MCF 10A (cell line): ENCODE results near the gene PXYLP1. TPM values are rescaled to one million over a fixed set of nuclear protein-coding genes. Genes with fewer than 3 reads are reported as not detected.

Source experiments
- BruUV-seq: library from RNA; stranded (reverse); fragments of 400-500 nt; replicated peaks from 2 replicates; lab custom pipeline; 2021; lab: Mats Ljungman, UMichigan
- CTCF ChIA-PET: fragments of 300-600 bp; sonication (Branson Sonifier 250); formaldehyde crosslinking; extraction: SDS; loops from one replicate; lab custom pipeline; 2021; ENCODE audit warnings: antibody characterized with exemption, inconsistent platforms; lab: Yijun Ruan, JAX
- POLR2A ChIA-PET: fragments of 300-600, 350-650 bp; sonication (Branson Sonifier 250); formaldehyde crosslinking; extraction: SDS; loops from one replicate; lab custom pipeline; 2020; ENCODE audit warnings: antibody characterized with exemption, inconsistent platforms; lab: Yijun Ruan, JAX
- DNase-seq: peaks from one replicate; pipeline ENCODE4 v3.0.0-alpha.2; 2018; ENCODE audit not compliant: unreplicated experiment
- H3K27ac Mint-ChIP-seq: one replicate; pipeline ENCODE4 v1.8.0; 2022; ENCODE audit warnings: mild to moderate bottlenecking, low read depth, mixed read lengths; ENCODE audit not compliant: unreplicated experiment
- H3K27me3 Mint-ChIP-seq: one replicate; pipeline ENCODE4 v1.8.0; 2022; ENCODE audit warnings: mixed read lengths; ENCODE audit not compliant: insufficient read depth, unreplicated experiment
- H3K36me3 Mint-ChIP-seq: one replicate; pipeline ENCODE4 v1.8.0; 2022; ENCODE audit warnings: mild to moderate bottlenecking, moderate library complexity, mixed read lengths; ENCODE audit not compliant: insufficient read depth, unreplicated experiment
- H3K4me1 Mint-ChIP-seq: one replicate; pipeline ENCODE4 v1.8.0; 2022; ENCODE audit warnings: mixed read lengths; ENCODE audit not compliant: insufficient read depth, unreplicated experiment
- H3K4me3 Mint-ChIP-seq: one replicate; pipeline ENCODE4 v1.8.0; 2022; ENCODE audit warnings: mild to moderate bottlenecking, moderate library complexity, mixed read lengths; ENCODE audit not compliant: unreplicated experiment
- H3K9me3 Mint-ChIP-seq: one replicate; pipeline ENCODE4 v1.8.0; 2022; ENCODE audit warnings: mixed read lengths; ENCODE audit not compliant: unreplicated experiment
- intact Hi-C: fragments of 100-400 bp; cut with micrococcal nuclease; formaldehyde crosslinking; loops from 2 replicates; pipeline ENCODE4 v1.14.1; 2022
- total RNA-seq: library from RNA; stranded (reverse); gene quantifications from 2 replicates; pipeline ENCODE4 v1.2.3, GENCODE V29; 2022
- TF ChIP-seq, protein P1 (sequence below): fragments of 200-600 bp; IDR thresholded peaks from one replicate; pipeline ENCODE4 v1.8.0; 2022; ENCODE audit warnings: antibody characterized with exemption, mild to moderate bottlenecking; ENCODE audit not compliant: unreplicated experiment

The PXYLP1 gene
- total RNA-seq, 1 experiment from 2014 or later = 2.1 TPM

- Mint-ChIP-seq H3K27me3 (no peaks in the 10 kb centered on the region), H3K36me3 (no peaks in the 10 kb centered on the region), H3K4me1 (peaks cover 4% of the 10 kb centered on the region), H3K4me3 (no peak overlapping the region), H3K9me3 (peaks cover 17% of the 10 kb centered on the region), H3K27ac (no peak overlapping the region)
- intact Hi-C loops = no loop called here
- ChIA-PET CTCF (interaction anchor here (0.6 to 2.0 kb wide), 5 partner anchors 14 to 123 kb away, joined by 3 to 7 read pairs (median 5); no protein-coding TSS in a partner anchor), POLR2A (interaction anchor here (1.4 kb wide), 1 partner anchor 26 kb away, joined by 5 read pairs; no protein-coding TSS in a partner anchor)
- no TSS peak for BruUV-seq
- TF ChIP-seq, protein P1, sequence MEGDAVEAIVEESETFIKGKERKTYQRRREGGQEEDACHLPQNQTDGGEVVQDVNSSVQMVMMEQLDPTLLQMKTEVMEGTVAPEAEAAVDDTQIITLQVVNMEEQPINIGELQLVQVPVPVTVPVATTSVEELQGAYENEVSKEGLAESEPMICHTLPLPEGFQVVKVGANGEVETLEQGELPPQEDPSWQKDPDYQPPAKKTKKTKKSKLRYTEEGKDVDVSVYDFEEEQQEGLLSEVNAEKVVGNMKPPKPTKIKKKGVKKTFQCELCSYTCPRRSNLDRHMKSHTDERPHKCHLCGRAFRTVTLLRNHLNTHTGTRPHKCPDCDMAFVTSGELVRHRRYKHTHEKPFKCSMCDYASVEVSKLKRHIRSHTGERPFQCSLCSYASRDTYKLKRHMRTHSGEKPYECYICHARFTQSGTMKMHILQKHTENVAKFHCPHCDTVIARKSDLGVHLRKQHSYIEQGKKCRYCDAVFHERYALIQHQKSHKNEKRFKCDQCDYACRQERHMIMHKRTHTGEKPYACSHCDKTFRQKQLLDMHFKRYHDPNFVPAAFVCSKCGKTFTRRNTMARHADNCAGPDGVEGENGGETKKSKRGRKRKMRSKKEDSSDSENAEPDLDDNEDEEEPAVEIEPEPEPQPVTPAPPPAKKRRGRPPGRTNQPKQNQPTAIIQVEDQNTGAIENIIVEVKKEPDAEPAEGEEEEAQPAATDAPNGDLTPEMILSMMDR = no peak
- DNase-seq = no peak
Measured at GRCh38 chr3:141337523-141337854, 105.9 kb downstream of the PXYLP1 start.

DNA sequence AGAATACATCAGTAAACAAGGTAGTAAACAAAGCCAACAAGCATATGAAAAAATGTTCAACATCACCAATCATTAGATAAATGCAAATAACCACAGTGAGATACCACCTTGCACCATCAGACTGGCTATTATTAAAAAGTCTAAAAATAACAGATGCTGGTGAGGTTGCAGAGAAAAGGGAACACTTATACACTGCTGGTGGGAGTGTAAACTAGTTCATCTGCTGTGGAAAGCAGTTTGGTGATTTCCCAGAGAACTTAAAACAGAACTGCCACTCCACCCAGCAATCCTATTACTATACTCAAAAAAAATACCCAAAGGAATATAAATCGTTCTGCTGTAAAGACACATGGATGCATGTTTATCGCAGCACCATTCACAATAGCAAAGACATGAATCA, 106.4 kb downstream of the PXYLP1 start:
- H3K4me1 Mint-ChIP-seq = peaks cover 4% of the 10 kb centered on the region
- no peaks in the 10 kb centered on the region for H3K27me3 Mint-ChIP-seq
- intact Hi-C loops = no loop called here
- ChIA-PET CTCF (interaction anchor here (1.2 to 1.5 kb wide), 3 partner anchors 35 to 122 kb away, joined by 3 to 6 read pairs (median 4); no protein-coding TSS in a partner anchor), POLR2A (interaction anchor here (1.4 kb wide), 1 partner anchor 26 kb away, joined by 5 read pairs; no protein-coding TSS in a partner anchor)
- TF ChIP-seq, protein P1 = no peak
- no peak for DNase-seq
- no peak overlapping the region for H3K27ac Mint-ChIP-seq
- H3K36me3 Mint-ChIP-seq = no peaks in the 10 kb centered on the region
- no TSS peak for BruUV-seq
- H3K4me3 Mint-ChIP-seq = no peak overlapping the region
- H3K9me3 Mint-ChIP-seq = peaks cover 17% of the 10 kb centered on the region

- intact Hi-C loops = no loop called here
- peaks cover 17% of the 10 kb centered on the region for H3K9me3 Mint-ChIP-seq
- no peak overlapping the region for H3K27ac Mint-ChIP-seq
- ChIA-PET POLR2A (no interaction called here), CTCF (no interaction called here)
- H3K36me3 Mint-ChIP-seq = no peaks in the 10 kb centered on the region
- no peak overlapping the region for H3K4me3 Mint-ChIP-seq
- peaks cover 4% of the 10 kb centered on the region for H3K4me1 Mint-ChIP-seq
- H3K27me3 Mint-ChIP-seq = no peaks in the 10 kb centered on the region
- DNase-seq = no peak
- no TSS peak for BruUV-seq
- TF ChIP-seq, protein P1 = no peak
Measured at GRCh38 chr3:141338881-141339280, 107.3 kb downstream of the PXYLP1 start.

DNA sequence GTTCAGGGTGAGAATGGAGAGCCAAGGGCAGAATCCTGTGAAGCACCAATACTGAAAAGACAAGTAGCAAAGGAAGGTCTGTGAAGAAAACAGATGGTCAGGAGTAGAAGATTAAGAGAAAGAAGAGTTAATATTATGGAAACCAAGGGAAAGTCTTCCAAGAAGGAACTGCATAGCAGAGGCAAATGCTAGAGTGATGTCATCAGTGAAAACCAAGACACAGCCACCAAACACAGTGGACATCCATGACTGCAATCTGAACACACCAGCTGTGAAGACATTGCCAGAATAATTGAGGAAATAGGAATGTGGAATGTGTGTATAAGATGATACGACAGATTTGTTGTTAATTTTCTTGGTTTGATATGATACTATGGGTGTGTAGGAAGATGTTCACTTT, 109.9 kb downstream of the PXYLP1 start:
- Mint-ChIP-seq H3K9me3 (peaks cover 17% of the 10 kb centered on the region), H3K4me1 (peaks cover 4% of the 10 kb centered on the region), H3K27ac (no peak overlapping the region), H3K27me3 (no peaks in the 10 kb centered on the region), H3K36me3 (no peaks in the 10 kb centered on the region), H3K4me3 (no peak overlapping the region)
- ChIA-PET POLR2A (no interaction called here), CTCF (no interaction called here)
- TF ChIP-seq, protein P1 = no peak
- no TSS peak for BruUV-seq
- DNase-seq = no peak
- intact Hi-C loops = no loop called here
